HepG2 (cell line): ENCODE data around the gene RPS2. TPM values are rescaled to one million over a fixed set of nuclear protein-coding genes. Genes with fewer than 3 reads are reported as not detected.
A peak's percentile ranks its signal among the peaks of the same experiment; 100 is the strongest.

Source experiments
- BRD4 ChIP-seq: sonication (generic); formaldehyde crosslinking; IDR thresholded peaks from 2 replicates; pipeline ENCODE4 v1.4.0; 2020; ENCODE audit warnings: missing genetic modification reagents
- CEBPZ ChIP-seq: IDR thresholded peaks from 2 replicates; pipeline ENCODE4 v1.6.1; 2012; ENCODE audit warnings: low read length, improper control_type of control experiment
- MED8 ChIP-seq: sonication (generic); formaldehyde crosslinking; IDR thresholded peaks from 2 replicates; pipeline ENCODE4 v1.8.1; 2023; ENCODE audit warnings: mild to moderate bottlenecking, missing genetic modification reagents; ENCODE audit not compliant: insufficient replicate concordance
- MTA1 ChIP-seq: sonication (generic); formaldehyde crosslinking; IDR thresholded peaks from 2 replicates; pipeline ENCODE4 v1.4.0; 2020; ENCODE audit warnings: missing genetic modification reagents, mild to moderate bottlenecking, borderline replicate concordance
- NONO ChIP-seq, 2 experiments: fragments of 450-650 bp in 1 of 2; sonication (generic) in 1 of 2; formaldehyde crosslinking in 1 of 2; IDR thresholded peaks in 1 of 2; conservative IDR thresholded peaks in 1 of 2; 2 replicates each; pipeline versions ENCODE4 v1.6.1 to v1.8.0; 2017 to 2022; ENCODE audit warnings: mild to moderate bottlenecking in 1 of 2, missing genetic modification reagents in 1 of 2, moderate library complexity in 1 of 2
- NR2F1 ChIP-seq, 2 experiments: fragments of 450-650 bp in 1 of 2; formaldehyde crosslinking in 1 of 2; IDR thresholded peaks; 2 replicates each; pipeline versions ENCODE4 v1.5.0 to v1.6.1; 2016 to 2020; ENCODE audit warnings: mild to moderate bottlenecking in 1 of 2, missing compliant biosample characterization in 1 of 2, missing genetic modification reagents in 1 of 2, moderate library complexity in 1 of 2
- SNAPC2 ChIP-seq: sonication (generic); formaldehyde crosslinking; IDR thresholded peaks from 2 replicates; pipeline ENCODE4 v1.8.1; 2022; ENCODE audit warnings: mild to moderate bottlenecking, missing genetic modification reagents
- SNAPC5 ChIP-seq: sonication (generic); formaldehyde crosslinking; IDR thresholded peaks from 2 replicates; pipeline ENCODE4 v1.8.1; 2023; ENCODE audit warnings: mild to moderate bottlenecking, missing genetic modification reagents, borderline replicate concordance
- SP140L ChIP-seq: sonication (generic); formaldehyde crosslinking; IDR thresholded peaks from 2 replicates; pipeline ENCODE4 v1.4.0; 2020; ENCODE audit warnings: missing genetic modification reagents, borderline replicate concordance
- SP2 ChIP-seq: sonication (generic); formaldehyde crosslinking; IDR thresholded peaks from 2 replicates; pipeline ENCODE4 v1.5.1; 2020; ENCODE audit warnings: mild to moderate bottlenecking, missing genetic modification reagents
- SRSF4 ChIP-seq: fragments of 200-400 bp; formaldehyde crosslinking; IDR thresholded peaks from one replicate; pipeline ENCODE4 v1.6.1; 2018; ENCODE audit warnings: mild to moderate bottlenecking, low read depth, low read length, moderate library complexity; ENCODE audit not compliant: poor library complexity, severe bottlenecking
- THAP8 ChIP-seq: sonication (generic); formaldehyde crosslinking; IDR thresholded peaks from 2 replicates; pipeline ENCODE4 v1.5.1; 2020; ENCODE audit warnings: missing genetic modification reagents, mild to moderate bottlenecking, borderline replicate concordance
- YEATS2 ChIP-seq: sonication (generic); formaldehyde crosslinking; IDR thresholded peaks from 2 replicates; pipeline ENCODE4 v1.4.0; 2020; ENCODE audit warnings: missing genetic modification reagents, borderline replicate concordance
- ZBTB7B ChIP-seq: sonication (generic); formaldehyde crosslinking; IDR thresholded peaks from 2 replicates; pipeline ENCODE4 v1.4.0; 2020; ENCODE audit warnings: missing genetic modification reagents
- ZNF225 ChIP-seq: sonication (generic); formaldehyde crosslinking; IDR thresholded peaks from 2 replicates; pipeline ENCODE4 v1.4.0; 2020; ENCODE audit warnings: mild to moderate bottlenecking, missing genetic modification reagents
- ZNF280D ChIP-seq: sonication (generic); formaldehyde crosslinking; IDR thresholded peaks from 2 replicates; pipeline ENCODE4 v1.5.1; 2020; ENCODE audit warnings: mild to moderate bottlenecking, missing genetic modification reagents
- polyA plus RNA-seq, 8 experiments: library from polyadenylated mRNA; depleted of rRNA in 3 of 8; stranded (reverse) in 7 of 8; unstranded in 1 of 8; fragments of >200 nt; fragmentation: Illumina TruSeq in 4 of 8; extraction: Trizol in 4 of 8; gene quantifications; 2 replicates each; pipeline versions ENCODE4 v1.2.1 to v1.2.3, GENCODE V29; 2011 to 2016; ENCODE audit warnings: low read depth in 4 of 8, missing spikeins in 1 of 8, mixed read lengths in 1 of 8; ENCODE audit not compliant: insufficient read depth in 1 of 8
- total RNA-seq, 5 experiments: library from RNA; depleted of rRNA; stranded (reverse); fragments of >200 nt; fragmentation: Illumina TruSeq; extraction: Trizol; gene quantifications; 2 replicates each; pipeline ENCODE4 v1.2.3, GENCODE V29; 2016; ENCODE audit warnings: low read depth in 1 of 5
- TF ChIP-seq, protein P1 (sequence below): IDR thresholded peaks from 2 replicates; pipeline ENCODE4 v1.6.1; 2016; ENCODE audit warnings: mild to moderate bottlenecking, missing biosample characterization, missing genetic modification reagents
- TF ChIP-seq, protein P2 (sequence below): sonication (generic); formaldehyde crosslinking; IDR thresholded peaks from 2 replicates; pipeline ENCODE4 v1.5.0; 2020; ENCODE audit warnings: mild to moderate bottlenecking, missing genetic modification reagents

RPS2 gene
- total and polyA plus RNA-seq, 2 of the 13 experiments (the other 11 are each of a cell fraction or from before 2014, with no cell fraction given): 1,908 to 4,514 TPM

GRCh38 chr16:1933097-1933661 is 31.4 kb downstream of the RPS2 start (continued):
- TF ChIP-seq ZNF280D (CRISPR knock-in tag) (no peak), YEATS2 (CRISPR knock-in tag) (no peak), SRSF4 (no peak), CEBPZ (no peak), SNAPC5 (no peak), MTA1 (CRISPR knock-in tag) (0 out of 2 replicates have a peak, but pooled peaks have one; percentile 60), SP140L (CRISPR knock-in tag) (no peak), BRD4 (CRISPR knock-in tag) (no peak), SNAPC2 (no peak), SP2 (0 out of 2 replicates have a peak, but pooled peaks have one; percentile 20), ZNF225 (CRISPR knock-in tag) (no peak), MED8 (CRISPR knock-in tag) (no peak), NONO (IDR thresholded peaks at IDR 0.05) (no peak), NONO (CRISPR knock-in tag; conservative IDR thresholded peaks at IDR 0.05) (0 out of 2 replicates have a peak, but pooled peaks have one; percentile 24), NR2F1 (CRISPR knock-in tag; IDR thresholded peaks at IDR 0.05) (no peak), THAP8 (CRISPR knock-in tag) (no peak), ZBTB7B (CRISPR knock-in tag) (no peak)
- TF ChIP-seq, protein P1, sequence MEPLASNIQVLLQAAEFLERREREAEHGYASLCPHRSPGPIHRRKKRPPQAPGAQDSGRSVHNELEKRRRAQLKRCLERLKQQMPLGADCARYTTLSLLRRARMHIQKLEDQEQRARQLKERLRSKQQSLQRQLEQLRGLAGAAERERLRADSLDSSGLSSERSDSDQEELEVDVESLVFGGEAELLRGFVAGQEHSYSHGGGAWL (CRISPR knock-in tag): no peak
- TF ChIP-seq, protein P2, sequence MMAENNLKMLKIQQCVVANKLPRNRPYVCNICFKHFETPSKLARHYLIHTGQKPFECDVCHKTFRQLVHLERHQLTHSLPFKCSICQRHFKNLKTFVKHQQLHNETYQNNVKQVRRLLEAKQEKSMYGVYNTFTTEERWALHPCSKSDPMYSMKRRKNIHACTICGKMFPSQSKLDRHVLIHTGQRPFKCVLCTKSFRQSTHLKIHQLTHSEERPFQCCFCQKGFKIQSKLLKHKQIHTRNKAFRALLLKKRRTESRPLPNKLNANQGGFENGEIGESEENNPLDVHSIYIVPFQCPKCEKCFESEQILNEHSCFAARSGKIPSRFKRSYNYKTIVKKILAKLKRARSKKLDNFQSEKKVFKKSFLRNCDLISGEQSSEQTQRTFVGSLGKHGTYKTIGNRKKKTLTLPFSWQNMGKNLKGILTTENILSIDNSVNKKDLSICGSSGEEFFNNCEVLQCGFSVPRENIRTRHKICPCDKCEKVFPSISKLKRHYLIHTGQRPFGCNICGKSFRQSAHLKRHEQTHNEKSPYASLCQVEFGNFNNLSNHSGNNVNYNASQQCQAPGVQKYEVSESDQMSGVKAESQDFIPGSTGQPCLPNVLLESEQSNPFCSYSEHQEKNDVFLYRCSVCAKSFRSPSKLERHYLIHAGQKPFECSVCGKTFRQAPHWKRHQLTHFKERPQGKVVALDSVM (CRISPR knock-in tag): peak; percentile 20; the same call in 1 of the 2 replicates
